A549 (cell line): ENCODE results near the gene SAPCD2. TPM values are rescaled to one million over a fixed set of nuclear protein-coding genes. Genes with fewer than 3 reads are reported as not detected.

Experiments
- ATAC-seq, 2 experiments: fragments of 200-7000 bp in 1 of 2; fragments of >200 bp in 1 of 2; cut with Nextera tagmentation in 1 of 2; cut with Tn5 transposase in 1 of 2; 3 replicates each; pipeline versions ENCODE4 v1.8.0 to v1.9.1; 2018 to 2020; ENCODE audit warnings: mild to moderate bottlenecking in 1 of 2, moderate library complexity in 1 of 2
- CTCF ChIA-PET: fragments of 300-600 bp; sonication (Branson Sonifier 250); formaldehyde crosslinking; extraction: SDS; loops from one replicate; lab custom pipeline; 2021; ENCODE audit warnings: antibody characterized with exemption, inconsistent platforms; lab: Yijun Ruan, JAX
- POLR2A ChIA-PET: fragments of 350-600 bp; formaldehyde crosslinking; extraction: SDS; loops from one replicate; lab custom pipeline; 2021; ENCODE audit warnings: antibody characterized with exemption, inconsistent platforms; lab: Yijun Ruan, JAX
- DNase-seq, 2 experiments: peaks; one replicate each; pipeline versions ENCODE4 v3.0.0 to v3.0.0-alpha.2; 2011 to 2016; ENCODE audit warnings: low read depth in 1 of 2, low spot score in 1 of 2
- FAIRE-seq: peaks from 2 replicates; lab custom pipeline; 2011; peaks lifted over from hg19 to GRCh38; lab: Jason Lieb, UNC
- H3K27ac ChIP-seq, 2 experiments: fragments of >200 bp; sonication (Bioruptor Twin); formaldehyde crosslinking; 3 replicates each; pipeline ENCODE4 v1.5.1; 2016 to 2017
- H3K4me1 ChIP-seq: fragments of >200 bp; sonication (Bioruptor Twin); formaldehyde crosslinking; 3 replicates; pipeline ENCODE4 v1.6.1; 2016
- H3K4me2 ChIP-seq: fragments of >200 bp; sonication (Bioruptor Twin); formaldehyde crosslinking; 3 replicates; pipeline ENCODE4 v1.6.1; 2016
- H3K4me3 ChIP-seq: fragments of >200 bp; sonication (Bioruptor Twin); formaldehyde crosslinking; 3 replicates; pipeline ENCODE4 v1.5.1; 2016
- H3K9me3 ChIP-seq: fragments of >200 bp; sonication (Bioruptor Twin); formaldehyde crosslinking; 3 replicates; pipeline ENCODE4 v1.6.1; 2016
- EP300 ChIP-seq, 2 experiments: fragments of >200 bp; sonication (Bioruptor Twin); formaldehyde crosslinking; IDR thresholded peaks; 2 replicates in 1 of 2; 3 replicates in 1 of 2; pipeline ENCODE4 v1.6.1; 2016 to 2017
- FOSL2 ChIP-seq, 2 experiments: fragments of 450-650 bp in 1 of 2; fragments of >200 bp in 1 of 2; sonication (Bioruptor Twin) in 1 of 2; formaldehyde crosslinking; IDR thresholded peaks; 2 replicates each; pipeline versions ENCODE4 v1.5.0 to v1.6.1; 2016 to 2020; ENCODE audit warnings: mild to moderate bottlenecking in 1 of 2, moderate library complexity in 1 of 2
- GATA3 ChIP-seq: IDR thresholded peaks from 2 replicates; pipeline ENCODE4 v1.6.1; 2012; ENCODE audit warnings: borderline replicate concordance
- KDM1A ChIP-seq: fragments of 200-600 bp; sonication (generic); IDR thresholded peaks from 2 replicates; pipeline ENCODE4 v1.6.1; 2016; ENCODE audit warnings: low read depth, mild to moderate bottlenecking
- KDM5A ChIP-seq: fragments of 200-600 bp; sonication (generic); IDR thresholded peaks from 2 replicates; pipeline ENCODE4 v1.6.1; 2016; ENCODE audit warnings: antibody characterized with exemption, mild to moderate bottlenecking
- NFE2L2 ChIP-seq: fragments of 150-350 bp; conservative IDR thresholded peaks from 2 replicates; pipeline ENCODE4 v1.6.1; 2014; ENCODE audit warnings: low read length
- NPAS2 ChIP-seq: fragments of 250-450 bp; sonication (Bioruptor Pico); IDR thresholded peaks from 2 replicates; pipeline ENCODE4 v1.8.0; 2022; ENCODE audit warnings: mild to moderate bottlenecking, moderate library complexity, borderline replicate concordance
- NR3C1 ChIP-seq: fragments of >200 bp; sonication (Bioruptor Twin); formaldehyde crosslinking; IDR thresholded peaks from 3 replicates; pipeline ENCODE4 v1.6.1; 2017
- PHF8 ChIP-seq: fragments of 200-600 bp; sonication (generic); IDR thresholded peaks from 2 replicates; pipeline ENCODE4 v1.6.1; 2016; ENCODE audit warnings: low read depth, mild to moderate bottlenecking, antibody characterized with exemption, moderate library complexity, borderline replicate concordance
- POLR2A ChIP-seq: IDR thresholded peaks from 2 replicates; pipeline ENCODE4 v1.6.1; 2012; ENCODE audit warnings: mild to moderate bottlenecking, low read length
- RARB ChIP-seq: fragments of 250-450 bp; sonication (Bioruptor Pico); IDR thresholded peaks from 2 replicates; pipeline ENCODE4 v1.8.0; 2021; ENCODE audit warnings: mild to moderate bottlenecking, moderate library complexity
- RCOR1 ChIP-seq: fragments of 150-350 bp; IDR thresholded peaks from 2 replicates; pipeline ENCODE4 v1.6.1; 2014; ENCODE audit warnings: antibody characterized with exemption, low read length, low read depth
- RNF2 ChIP-seq: fragments of 200-600 bp; sonication (generic); IDR thresholded peaks from 2 replicates; pipeline ENCODE4 v1.6.1; 2016; ENCODE audit warnings: low read depth, mild to moderate bottlenecking, antibody characterized with exemption, moderate library complexity, borderline replicate concordance
- TP53 ChIP-seq: fragments of 250-450 bp; sonication (Bioruptor Pico); IDR thresholded peaks from 2 replicates; pipeline ENCODE4 v1.5.0; 2021; ENCODE audit warnings: mild to moderate bottlenecking, moderate library complexity
- USF2 ChIP-seq: fragments of 450-650 bp; IDR thresholded peaks from 2 replicates; pipeline ENCODE4 v1.6.1; 2014; ENCODE audit warnings: antibody characterized with exemption
- ZFP36 ChIP-seq: fragments of 450-650 bp; IDR thresholded peaks from 2 replicates; pipeline ENCODE4 v1.6.1; 2014; ENCODE audit warnings: borderline replicate concordance; ENCODE audit not compliant: partially characterized antibody
- ZNF302 ChIP-seq: fragments of 250-450 bp; sonication (Bioruptor Pico); IDR thresholded peaks from 2 replicates; pipeline ENCODE4 v1.9.0; 2021; ENCODE audit warnings: inconsistent platforms, mild to moderate bottlenecking, moderate library complexity
- WGBS: methylation state at CpG from one replicate; pipeline ENCODE4 v1.1.6; 2017; ENCODE audit errors: missing lambda C conversion rate; 5-methylcytosine and 5-hydroxymethylcytosine counted together
- polyA plus RNA-seq, 4 experiments: library from polyadenylated mRNA; depleted of rRNA in 3 of 4; stranded (reverse); fragments of >200 nt; fragmentation: RNase III in 1 of 4; extraction: RNeasy Plus Mini Kit Qiagen cat#74134 plus additional on column Dnase treatment in 1 of 4; gene quantifications; 2 replicates in 3 of 4; 3 replicates in 1 of 4; pipeline ENCODE4 v1.2.3, GENCODE V29; 2011 to 2017
- TF ChIP-seq, protein P1 (sequence below): IDR thresholded peaks from 2 replicates; pipeline ENCODE4 v1.6.1; 2012
- TF ChIP-seq, protein P2 (sequence below): IDR thresholded peaks from 2 replicates; pipeline ENCODE4 v1.6.1; 2012
- TF ChIP-seq, protein P3 (sequence below): fragments of 150-350 bp; IDR thresholded peaks from 2 replicates; pipeline ENCODE4 v1.6.1; 2014; ENCODE audit warnings: low read depth, mild to moderate bottlenecking, low read length
- TF ChIP-seq, protein P4 (sequence below): fragments of 200-600 bp; sonication (generic); IDR thresholded peaks from 2 replicates; pipeline ENCODE4 v1.6.1; 2016; ENCODE audit warnings: antibody characterized with exemption, mild to moderate bottlenecking, moderate library complexity

SAPCD2 gene
- polyA plus RNA-seq, 2 of the 4 experiments (the other 2 are of a cell fraction): 6.9 to 14.6 TPM

GRCh38 chr9:137108608-137109249, 38.4 kb upstream of the SAPCD2 start:
- no peak for ATAC-seq
- CTCF ChIA-PET: interaction anchor here (0.6 to 5.9 kb wide), 12 partner anchors 10 to 217 kb away, joined by 3 to 39 read pairs (median 5); partner anchors contain the start of genes MAN1B1 and RNF224
- TF ChIP-seq NPAS2 (CRISPR knock-in tag) (no peak), NR3C1 (no peak), POLR2A (no peak), RCOR1 (no peak), EP300 (IDR thresholded peaks at IDR 0.05) (no peak), TP53 (CRISPR knock-in tag) (no peak), GATA3 (no peak), USF2 (no peak)
- TF ChIP-seq, protein P1, sequence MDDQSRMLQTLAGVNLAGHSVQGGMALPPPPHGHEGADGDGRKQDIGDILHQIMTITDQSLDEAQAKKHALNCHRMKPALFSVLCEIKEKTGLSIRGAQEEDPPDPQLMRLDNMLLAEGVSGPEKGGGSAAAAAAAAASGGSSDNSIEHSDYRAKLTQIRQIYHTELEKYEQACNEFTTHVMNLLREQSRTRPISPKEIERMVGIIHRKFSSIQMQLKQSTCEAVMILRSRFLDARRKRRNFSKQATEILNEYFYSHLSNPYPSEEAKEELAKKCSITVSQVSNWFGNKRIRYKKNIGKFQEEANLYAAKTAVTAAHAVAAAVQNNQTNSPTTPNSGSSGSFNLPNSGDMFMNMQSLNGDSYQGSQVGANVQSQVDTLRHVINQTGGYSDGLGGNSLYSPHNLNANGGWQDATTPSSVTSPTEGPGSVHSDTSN: no peak
- WGBS: 92% methylated on average over 17 of the region's 29 CpGs
- no peak overlapping the region for H3K4me2 ChIP-seq
- no peak for DNase-seq
- FAIRE-seq: no peak
- H3K9me3 ChIP-seq: no peaks in the 10 kb centered on the region
- no peak overlapping the region for H3K27ac ChIP-seq
- H3K4me1 ChIP-seq: no peaks in the 10 kb centered on the region
- POLR2A ChIA-PET: no interaction called here
- no peak overlapping the region for H3K4me3 ChIP-seq

DNA sequence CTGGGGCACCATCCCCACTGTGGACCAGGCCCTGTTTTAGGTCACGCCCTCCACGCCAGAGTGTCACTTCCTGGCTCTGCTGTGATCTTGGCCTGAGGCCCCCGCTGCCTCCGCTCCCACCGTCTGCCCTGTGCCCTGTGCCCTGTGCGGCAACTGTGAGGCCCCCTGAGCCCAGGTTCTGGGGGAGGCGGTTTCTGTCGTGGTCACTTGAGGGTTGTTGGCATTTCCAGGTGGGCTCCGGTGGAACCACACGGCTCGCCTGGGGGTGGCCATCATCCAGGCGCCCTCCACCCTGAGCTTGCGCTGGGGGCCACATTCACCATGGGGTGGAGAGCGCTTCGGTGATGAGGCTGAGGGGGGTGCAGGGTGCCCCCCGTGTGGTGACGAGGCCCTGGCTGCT, 37.6 kb upstream of the SAPCD2 start:
- Histone ChIP-seq H3K4me1 (no peaks in the 10 kb centered on the region), H3K4me3 (no peak overlapping the region), H3K4me2 (no peak overlapping the region), H3K9me3 (peaks cover 1% of the 10 kb centered on the region; the same call in 1 of the 3 replicates), H3K27ac (no peak overlapping the region)
- TF ChIP-seq NFE2L2 (no peak), KDM1A (no peak), NR3C1 (no peak), ZFP36 (no peak), POLR2A (no peak)
- ATAC-seq (no peak), FAIRE-seq (no peak), DNase-seq (no peak)
- WGBS: 97% methylated on average over 13 of the region's 17 CpGs
- ChIA-PET CTCF (interaction anchor here (0.9 to 5.9 kb wide), 9 partner anchors 12 to 129 kb away, joined by 3 to 39 read pairs (median 9); partner anchors contain the start of genes MAN1B1, NPDC1 and RNF224), POLR2A (interaction anchor here (1.5 kb wide), 1 partner anchor 21 kb away, joined by 4 read pairs; the partner anchor contains the start of gene MAN1B1)

DNA sequence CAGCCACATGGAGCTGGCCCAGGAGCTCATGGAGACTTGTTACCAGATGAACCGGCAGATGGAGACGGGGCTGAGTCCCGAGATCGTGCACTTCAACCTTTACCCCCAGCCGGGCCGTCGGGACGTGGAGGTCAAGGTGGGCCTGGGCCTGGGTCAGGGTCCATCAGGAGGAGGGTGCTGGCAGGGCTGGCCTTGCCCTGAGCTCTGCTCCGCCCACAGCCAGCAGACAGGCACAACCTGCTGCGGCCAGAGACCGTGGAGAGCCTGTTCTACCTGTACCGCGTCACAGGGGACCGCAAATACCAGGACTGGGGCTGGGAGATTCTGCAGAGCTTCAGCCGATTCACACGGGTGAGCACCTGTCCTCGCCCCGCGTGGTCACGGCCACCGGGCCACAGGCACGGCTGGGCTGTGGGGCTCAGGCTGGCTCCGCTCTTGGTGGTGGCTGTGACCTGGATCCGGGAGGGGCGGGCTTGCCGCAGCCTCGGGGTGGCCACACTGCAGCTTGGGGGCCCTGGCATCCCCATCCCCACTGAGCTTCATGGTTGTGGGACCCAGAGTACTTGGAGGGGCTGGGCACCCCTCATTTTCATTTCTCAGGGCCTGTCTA, 37.1 kb upstream of the SAPCD2 start:
- FAIRE-seq (no peak), ATAC-seq (no peak; a peak in 1 of 6 replicates), DNase-seq (no peak)
- TF ChIP-seq PHF8: no peak
- no peak for TF ChIP-seq FOSL2 (IDR thresholded peaks at IDR 0.05)
- no peak for TF ChIP-seq FOSL2 (CRISPR knock-in tag; IDR thresholded peaks at IDR 0.05)
- no peak for TF ChIP-seq KDM5A
- no peak for TF ChIP-seq ZNF302 (CRISPR knock-in tag)
- TF ChIP-seq, protein P2, sequence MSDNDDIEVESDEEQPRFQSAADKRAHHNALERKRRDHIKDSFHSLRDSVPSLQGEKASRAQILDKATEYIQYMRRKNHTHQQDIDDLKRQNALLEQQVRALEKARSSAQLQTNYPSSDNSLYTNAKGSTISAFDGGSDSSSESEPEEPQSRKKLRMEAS: no peak
- TF ChIP-seq, protein P3, sequence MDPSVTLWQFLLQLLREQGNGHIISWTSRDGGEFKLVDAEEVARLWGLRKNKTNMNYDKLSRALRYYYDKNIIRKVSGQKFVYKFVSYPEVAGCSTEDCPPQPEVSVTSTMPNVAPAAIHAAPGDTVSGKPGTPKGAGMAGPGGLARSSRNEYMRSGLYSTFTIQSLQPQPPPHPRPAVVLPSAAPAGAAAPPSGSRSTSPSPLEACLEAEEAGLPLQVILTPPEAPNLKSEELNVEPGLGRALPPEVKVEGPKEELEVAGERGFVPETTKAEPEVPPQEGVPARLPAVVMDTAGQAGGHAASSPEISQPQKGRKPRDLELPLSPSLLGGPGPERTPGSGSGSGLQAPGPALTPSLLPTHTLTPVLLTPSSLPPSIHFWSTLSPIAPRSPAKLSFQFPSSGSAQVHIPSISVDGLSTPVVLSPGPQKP: no peak
- no peak for TF ChIP-seq RCOR1
- TF ChIP-seq RARB (CRISPR knock-in tag): no peak
- TF ChIP-seq RNF2: no peak
- TF ChIP-seq, protein P4, sequence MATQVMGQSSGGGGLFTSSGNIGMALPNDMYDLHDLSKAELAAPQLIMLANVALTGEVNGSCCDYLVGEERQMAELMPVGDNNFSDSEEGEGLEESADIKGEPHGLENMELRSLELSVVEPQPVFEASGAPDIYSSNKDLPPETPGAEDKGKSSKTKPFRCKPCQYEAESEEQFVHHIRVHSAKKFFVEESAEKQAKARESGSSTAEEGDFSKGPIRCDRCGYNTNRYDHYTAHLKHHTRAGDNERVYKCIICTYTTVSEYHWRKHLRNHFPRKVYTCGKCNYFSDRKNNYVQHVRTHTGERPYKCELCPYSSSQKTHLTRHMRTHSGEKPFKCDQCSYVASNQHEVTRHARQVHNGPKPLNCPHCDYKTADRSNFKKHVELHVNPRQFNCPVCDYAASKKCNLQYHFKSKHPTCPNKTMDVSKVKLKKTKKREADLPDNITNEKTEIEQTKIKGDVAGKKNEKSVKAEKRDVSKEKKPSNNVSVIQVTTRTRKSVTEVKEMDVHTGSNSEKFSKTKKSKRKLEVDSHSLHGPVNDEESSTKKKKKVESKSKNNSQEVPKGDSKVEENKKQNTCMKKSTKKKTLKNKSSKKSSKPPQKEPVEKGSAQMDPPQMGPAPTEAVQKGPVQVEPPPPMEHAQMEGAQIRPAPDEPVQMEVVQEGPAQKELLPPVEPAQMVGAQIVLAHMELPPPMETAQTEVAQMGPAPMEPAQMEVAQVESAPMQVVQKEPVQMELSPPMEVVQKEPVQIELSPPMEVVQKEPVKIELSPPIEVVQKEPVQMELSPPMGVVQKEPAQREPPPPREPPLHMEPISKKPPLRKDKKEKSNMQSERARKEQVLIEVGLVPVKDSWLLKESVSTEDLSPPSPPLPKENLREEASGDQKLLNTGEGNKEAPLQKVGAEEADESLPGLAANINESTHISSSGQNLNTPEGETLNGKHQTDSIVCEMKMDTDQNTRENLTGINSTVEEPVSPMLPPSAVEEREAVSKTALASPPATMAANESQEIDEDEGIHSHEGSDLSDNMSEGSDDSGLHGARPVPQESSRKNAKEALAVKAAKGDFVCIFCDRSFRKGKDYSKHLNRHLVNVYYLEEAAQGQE: no peak
- TF ChIP-seq TP53 (CRISPR knock-in tag): no peak
- no peak for TF ChIP-seq KDM1A
- H3K27ac ChIP-seq: no peak overlapping the region
- H3K4me3 ChIP-seq: no peak overlapping the region
- peaks cover 3% of the 10 kb centered on the region; the same call in 1 of the 3 replicates for H3K9me3 ChIP-seq
- ChIA-PET CTCF (interaction anchor here (0.9 to 5.9 kb wide), 10 partner anchors 11 to 129 kb away, joined by 4 to 39 read pairs (median 9); partner anchors contain the start of genes MAN1B1, NPDC1 and RNF224), POLR2A (interaction anchor here (1.5 kb wide), 1 partner anchor 21 kb away, joined by 4 read pairs; the partner anchor contains the start of gene MAN1B1)
- no peak overlapping the region for H3K4me2 ChIP-seq
- no peaks in the 10 kb centered on the region for H3K4me1 ChIP-seq
- 95% methylated on average over 4 of the region's 27 CpGs for WGBS
